GM04503 (cell line): ENCODE data around the gene ZNF423.

Experiments
- DNase-seq: peaks from one replicate; pipeline ENCODE4 v3.0.0-alpha.2; 2012; ENCODE audit warnings: low read depth

Gene ZNF423

DNA sequence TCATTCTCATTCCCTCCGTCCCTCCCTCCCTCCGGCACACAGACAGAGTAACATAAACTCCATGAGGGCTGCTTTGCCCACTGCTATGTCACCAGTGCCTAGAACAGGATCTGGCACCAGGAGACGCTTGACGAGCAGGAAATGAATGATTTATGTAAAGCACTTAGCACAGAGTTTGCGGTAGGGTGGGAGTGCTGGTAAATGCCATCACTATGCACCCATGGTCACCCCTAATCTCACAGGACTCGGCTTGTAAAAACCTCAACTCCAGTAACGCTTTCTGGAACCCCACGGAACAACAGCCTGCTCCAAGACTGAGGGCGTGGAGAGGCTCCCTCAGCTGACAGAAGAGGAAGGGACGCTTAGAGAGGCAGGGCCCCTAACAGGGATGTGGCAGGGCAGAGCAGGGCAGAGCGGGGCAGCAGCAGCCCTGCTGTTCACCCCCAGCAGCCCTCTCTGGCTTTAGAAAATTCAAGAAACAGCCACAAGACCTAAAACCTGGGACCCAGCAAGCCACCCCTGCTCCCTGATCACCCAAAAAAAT, 325.4 kb downstream of the ZNF423 start:
- no peak for DNase-seq

GRCh38 chr16:49529411-49530045, 326.4 kb downstream of the ZNF423 start:
- DNase-seq = no peak

GRCh38 chr16:49528866-49529288, 327.0 kb downstream of the ZNF423 start:
- DNase-seq = no peak

DNA sequence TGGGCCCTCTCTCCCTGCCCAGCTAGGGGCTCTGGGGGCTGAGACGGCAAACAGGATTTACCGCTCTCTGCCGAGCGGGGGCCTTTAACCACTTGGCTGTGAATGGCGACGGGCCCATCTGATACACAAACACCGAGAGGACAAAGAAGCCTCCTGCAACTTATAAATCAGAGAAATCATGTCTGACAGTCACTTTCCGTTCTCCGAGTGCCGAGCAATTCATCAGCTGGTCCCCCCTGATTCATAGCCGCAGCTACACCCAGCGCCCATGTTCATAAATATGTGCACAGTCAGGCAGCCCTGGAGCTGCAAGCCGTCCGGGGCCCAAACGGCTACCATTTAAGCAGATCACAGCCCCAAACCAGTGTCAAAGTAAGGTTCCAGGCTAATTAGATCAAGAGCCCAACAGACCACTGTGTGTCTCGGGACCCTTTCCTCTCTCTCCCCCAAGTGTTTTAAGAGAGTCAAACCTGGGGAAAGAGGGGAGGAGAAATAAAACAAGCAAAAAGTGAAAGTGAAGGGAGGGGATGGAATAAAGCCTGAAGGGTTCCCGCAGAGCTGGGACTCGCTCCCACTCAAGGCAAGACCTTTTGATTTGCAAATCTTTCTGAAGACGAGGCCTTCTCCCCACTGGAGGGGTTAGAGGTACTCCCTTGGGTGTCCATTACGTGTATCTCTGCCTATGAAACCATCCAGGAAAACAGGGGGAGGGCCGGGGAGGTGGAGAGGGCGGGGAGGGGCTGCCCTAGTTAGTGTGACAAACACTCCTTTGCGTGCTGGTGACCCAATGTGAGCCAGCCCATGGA, 327.6 kb downstream of the ZNF423 start:
- DNase-seq = no peak

DNA sequence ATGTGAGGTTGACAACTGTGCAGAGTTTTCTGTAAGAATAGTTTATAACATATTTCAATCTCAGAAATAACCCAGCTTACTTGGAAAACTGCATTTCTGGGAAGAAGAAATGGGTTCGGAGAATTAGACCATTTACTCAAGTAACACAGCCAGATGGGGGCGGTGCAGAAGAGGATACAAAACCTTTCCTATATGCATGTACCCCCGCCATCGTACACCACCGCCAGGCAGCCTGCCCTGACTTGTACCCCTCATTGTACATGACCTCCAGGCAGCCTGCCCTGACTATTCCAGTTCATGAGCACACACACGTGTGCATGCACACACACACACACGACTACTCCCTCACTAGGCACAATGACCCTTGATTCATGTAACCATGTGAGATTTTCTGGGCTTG, 328.3 kb downstream of the ZNF423 start:
- no peak for DNase-seq

DNA sequence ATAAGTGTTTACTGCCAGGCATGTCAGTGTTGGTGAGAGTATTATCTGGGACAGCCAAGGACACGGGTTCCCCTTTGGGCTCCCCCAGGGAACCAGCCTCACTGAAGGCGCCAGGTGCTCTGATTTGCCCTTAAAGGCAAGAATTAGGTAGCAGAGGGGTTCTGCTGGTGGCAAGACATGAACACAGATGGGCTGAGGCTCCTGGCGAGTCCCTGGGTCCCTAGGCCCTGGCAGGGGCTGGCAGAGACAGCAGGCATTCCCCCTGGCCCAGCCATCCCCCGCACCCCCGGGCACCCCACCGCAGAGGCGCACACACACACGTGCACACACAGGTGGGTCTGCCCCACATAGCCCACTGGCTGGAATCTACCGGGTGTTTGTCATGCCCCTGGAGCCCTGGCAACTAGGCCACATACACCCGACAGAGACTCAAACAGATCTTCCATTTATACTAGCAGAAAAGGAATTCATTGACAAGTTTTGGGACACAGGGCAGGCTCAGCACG, 329.0 kb downstream of the ZNF423 start:
- DNase-seq = no peak

DNA sequence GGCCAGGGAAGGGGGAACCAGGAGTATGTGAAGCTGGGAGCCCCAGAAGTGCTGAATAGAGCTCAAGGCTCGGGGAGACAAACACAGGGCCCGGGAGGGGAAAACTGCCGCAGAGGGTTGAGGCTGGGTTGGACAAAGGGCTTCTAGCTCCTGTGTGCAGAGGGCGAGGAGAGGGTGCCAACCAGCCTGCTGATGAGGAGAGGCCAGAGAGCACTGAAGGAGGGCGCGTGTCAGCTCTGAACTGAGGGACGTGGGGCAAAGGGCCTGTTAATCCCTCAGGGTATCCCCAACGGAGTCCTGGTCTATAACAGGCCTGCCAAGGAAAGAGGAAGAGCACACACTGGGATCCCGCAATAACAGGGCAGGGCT, 331.0 kb downstream of the ZNF423 start:
- no peak for DNase-seq

- no peak for DNase-seq
Observed at GRCh38 chr16:49524216-49524946, 331.5 kb downstream of the ZNF423 start.

- DNase-seq = no peak
Observed at GRCh38 chr16:49523435-49524159, 332.3 kb downstream of the ZNF423 start.

DNA sequence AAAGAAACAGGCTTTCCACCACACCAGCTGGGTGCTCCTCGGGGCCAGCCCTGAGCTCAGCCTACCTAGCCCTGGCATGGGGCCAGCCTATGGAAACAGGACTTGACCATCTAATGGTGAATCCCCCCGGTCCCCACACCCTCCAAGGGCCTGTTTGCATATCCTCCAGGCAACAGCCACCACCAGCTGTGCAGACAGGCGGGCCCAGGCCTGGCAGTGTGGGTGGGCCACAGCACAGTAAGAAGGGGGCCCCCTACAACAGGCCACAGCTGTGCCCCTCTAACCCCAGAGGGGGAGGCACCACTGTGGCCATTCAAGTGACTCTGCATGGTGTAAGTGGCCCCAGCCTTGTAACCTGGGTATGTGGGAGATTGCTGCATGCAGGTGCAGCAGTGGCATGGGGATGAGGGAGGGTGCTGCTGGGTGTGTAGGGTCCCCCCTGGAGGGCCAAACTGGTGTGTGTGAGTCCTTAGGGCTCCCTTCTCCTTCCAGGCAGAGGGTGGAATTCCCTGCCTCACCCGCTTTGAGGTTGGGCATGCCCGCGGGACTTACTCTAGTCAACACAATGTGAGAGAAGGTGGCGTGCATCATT, 334.1 kb downstream of the ZNF423 start:
- DNase-seq = no peak

- no peak for DNase-seq
Observed at GRCh38 chr16:49520492-49521038, 335.3 kb downstream of the ZNF423 start.

DNA sequence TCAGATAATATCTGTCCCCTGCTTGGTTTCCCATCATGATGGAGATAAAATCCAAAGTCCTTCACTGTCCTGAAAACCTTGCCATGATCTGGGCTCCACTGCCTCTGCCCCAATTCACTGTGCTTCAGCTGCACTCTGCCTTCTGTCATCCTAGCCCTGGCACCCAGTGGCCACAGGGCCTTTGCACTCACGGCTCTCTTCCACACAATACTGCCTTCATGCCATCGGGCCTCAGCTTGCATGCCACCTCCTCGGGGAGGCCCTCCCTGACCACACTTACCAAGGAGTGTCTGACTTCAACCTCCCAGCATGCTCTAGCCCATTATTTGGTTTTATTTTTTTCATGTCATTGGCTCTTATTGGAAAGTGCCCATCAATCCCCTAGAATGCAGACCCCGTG, 336.2 kb downstream of the ZNF423 start:
- DNase-seq = no peak

- no peak for DNase-seq
Observed at GRCh38 chr16:49519008-49519656, 336.8 kb downstream of the ZNF423 start.

DNA sequence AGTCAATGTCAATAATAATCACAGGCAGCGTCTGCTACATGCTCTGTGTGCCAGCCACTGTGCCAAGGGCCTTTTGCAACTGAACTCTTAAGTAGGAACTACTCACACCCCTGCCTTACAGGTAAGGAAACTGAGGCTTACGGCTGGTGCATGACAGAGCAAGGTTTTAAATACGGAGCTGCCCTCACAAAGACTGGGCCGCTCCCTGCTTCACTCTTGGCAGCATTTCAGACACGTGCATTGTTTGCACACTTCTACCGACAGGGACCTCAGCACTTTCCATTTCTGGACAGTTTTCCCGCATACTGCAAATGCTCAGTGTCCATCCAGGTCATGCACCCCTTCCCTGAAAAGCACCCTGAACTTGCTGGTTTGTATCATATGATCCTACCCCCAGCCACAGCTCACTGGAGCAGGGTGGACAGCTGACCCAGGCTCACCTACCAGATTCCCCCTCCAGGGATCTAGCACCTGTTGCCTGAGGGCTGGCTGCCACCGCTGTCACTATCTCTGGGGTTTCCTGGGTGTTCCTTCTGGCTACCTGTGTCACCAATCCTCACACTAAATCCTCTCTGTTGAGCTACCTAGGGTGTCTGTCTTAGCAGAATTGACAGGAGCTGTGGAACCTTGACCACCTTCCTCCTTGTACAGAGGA, 339.4 kb downstream of the ZNF423 start:
- no peak for DNase-seq

DNA sequence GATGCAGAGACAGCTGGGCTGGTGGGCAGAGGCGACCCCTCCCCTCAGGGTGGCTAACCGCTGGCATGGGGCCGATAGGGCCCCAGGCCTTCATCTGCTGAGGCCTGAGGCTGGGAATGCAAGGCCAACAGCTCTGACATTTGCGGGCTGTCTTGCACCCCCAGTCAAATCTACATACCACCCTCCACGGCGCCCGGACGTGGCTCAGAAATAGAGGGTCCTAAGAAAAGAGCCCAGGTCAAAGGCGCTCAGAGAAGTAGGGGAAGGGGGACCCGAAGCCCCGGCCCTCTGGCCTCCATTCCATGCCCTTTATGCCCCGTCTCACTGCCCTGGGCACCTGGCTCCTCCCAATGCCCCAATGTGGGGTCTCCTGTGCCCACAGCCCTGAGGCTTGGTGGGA, 340.1 kb downstream of the ZNF423 start:
- DNase-seq = no peak

GRCh38 chr16:49515016-49515565, 340.8 kb downstream of the ZNF423 start:
- no peak for DNase-seq

GRCh38 chr16:49514073-49514980, 341.6 kb downstream of the ZNF423 start:
- DNase-seq = no peak

- no peak for DNase-seq
Observed at GRCh38 chr16:49513040-49513439, 342.9 kb downstream of the ZNF423 start.
